Measurements from ENCODE around the gene BAAT.
"Not testable (repeated sequence)": the region's sequence is repeated elsewhere in the genome, so short reads cannot be mapped to it uniquely, and the experiment has no call there.

Gene BAAT

DNA sequence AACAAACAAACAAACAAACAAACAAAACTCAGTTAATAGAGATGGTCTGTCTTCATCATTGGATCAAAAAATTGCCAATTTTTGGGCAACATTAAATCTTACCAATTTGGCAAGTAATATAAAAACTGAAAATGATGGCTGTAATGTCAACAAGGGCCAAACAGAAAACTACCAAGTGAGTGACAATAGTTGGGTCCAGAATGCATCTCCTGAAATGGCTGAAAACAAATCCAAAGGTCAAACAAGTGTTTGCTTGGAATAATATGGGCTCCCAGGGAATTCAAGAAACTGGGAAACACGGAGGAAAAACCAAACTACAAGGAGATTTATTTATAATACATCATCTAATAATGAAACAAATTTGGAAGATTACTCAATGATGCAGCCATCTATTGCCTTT is 25.1 kb downstream of the BAAT start:
- ATAC-seq, result no peak

DNA sequence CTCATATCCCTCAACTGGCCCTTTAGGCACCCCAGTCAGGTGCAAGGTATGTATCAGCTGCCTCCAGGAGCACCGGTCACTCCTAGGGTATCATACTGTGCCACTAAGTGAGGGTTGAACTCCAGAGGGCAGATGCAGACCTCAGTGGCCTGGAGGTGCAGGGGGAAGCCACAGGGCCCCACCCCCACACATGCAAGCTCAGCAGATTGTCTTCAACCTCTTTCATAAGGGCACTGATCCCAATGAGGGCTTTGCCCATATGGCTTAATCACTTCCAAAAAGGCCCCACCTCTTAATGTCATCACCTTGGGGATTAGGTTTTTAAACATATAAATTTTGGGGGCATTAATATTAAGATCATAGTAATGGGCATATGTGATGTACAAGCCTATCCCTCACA is 28.2 kb downstream of the BAAT start:
- no peak for ATAC-seq

DNA sequence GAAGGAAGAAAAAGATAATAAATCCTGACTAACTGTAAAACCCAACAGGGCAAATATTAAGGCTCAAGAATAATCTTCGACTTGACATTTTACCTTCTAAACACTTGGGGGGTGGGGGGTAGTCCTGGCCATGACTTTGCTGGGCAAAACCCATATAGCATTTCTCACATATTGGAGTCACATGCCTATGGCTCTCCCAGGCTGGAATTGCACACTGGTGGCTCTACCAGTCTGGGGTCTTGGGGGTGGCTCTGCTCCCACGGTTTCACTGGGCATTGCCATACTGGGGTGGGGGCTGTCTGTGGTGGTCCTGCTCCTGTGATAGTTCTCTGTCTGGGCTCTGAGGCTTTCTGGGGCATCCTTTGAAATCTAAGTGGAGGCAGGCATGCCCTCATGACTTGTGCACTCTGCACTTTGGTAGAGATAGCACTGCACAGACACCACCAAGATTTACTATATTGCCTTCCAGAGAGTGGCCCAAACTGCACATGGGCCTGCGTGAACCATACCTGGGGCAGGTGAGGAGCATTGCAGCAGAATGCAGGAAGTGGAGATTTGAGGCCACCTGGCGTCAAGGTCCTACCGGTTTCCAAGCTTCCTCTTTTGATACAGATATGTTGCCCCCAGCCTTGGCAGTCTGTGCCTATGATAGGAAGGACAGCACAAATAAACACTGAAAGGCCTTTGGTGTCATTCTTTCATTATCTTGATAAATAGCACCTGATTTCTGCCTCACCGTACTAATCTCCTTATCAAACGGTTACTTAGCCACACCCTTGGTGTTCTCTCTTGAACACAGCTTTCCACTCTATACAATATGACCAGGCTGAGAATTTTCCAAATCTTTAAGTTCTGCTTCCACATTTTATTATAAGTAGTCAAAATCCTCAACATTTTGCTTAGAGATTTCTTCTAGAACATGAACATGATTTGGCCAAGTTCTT is 29.8 kb downstream of the BAAT start:
- no peak for ATAC-seq

DNA sequence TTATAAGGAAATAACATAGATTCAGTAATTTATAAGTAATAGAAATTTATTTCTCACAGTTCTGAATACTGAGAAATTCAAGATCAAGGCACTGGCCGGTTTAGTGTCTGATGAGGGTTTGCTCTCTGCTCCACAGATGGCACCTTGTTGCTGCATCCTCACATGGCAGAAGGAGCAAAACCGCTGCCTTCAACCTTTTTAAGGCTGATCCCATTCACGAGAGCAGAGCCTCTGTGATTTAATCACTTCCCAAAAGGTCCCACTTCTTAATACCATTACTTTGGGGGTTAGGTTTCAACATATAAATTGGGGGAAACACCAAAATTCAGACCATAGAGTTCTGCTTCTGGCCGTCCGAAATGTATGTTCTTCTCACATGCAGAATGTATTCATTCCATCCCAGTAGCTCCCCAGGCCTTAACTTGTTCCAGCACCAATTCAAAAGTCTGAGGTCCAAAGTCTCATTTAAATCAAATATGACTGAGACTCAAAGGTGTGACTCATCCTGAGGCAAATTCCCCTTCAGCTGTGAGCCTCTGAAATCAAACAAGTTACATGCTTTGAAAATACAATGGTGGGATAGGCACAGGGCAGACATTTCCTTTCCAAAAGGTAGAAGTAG is 30.6 kb downstream of the BAAT start:
- no peak for ATAC-seq

DNA sequence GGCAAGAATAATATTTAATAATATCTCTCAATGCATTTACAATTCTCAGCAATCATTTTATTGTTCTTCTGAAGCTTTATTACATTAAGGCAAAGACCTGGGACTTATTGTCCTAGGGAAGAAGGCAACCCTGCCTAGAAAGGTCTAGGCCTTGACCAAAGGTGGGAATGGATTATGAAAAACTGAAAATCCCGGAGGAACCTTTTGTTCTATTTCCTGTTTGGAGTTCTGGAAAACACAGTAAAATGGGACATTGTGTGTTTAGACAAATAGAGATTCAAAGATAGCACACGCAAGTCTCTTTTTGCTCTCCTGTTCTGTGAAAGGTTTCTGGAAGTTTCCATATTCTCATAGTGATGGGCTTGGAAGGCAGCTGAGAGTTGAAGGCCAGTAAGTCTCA is 31.1 kb downstream of the BAAT start:
- ATAC-seq, result no peak

DNA sequence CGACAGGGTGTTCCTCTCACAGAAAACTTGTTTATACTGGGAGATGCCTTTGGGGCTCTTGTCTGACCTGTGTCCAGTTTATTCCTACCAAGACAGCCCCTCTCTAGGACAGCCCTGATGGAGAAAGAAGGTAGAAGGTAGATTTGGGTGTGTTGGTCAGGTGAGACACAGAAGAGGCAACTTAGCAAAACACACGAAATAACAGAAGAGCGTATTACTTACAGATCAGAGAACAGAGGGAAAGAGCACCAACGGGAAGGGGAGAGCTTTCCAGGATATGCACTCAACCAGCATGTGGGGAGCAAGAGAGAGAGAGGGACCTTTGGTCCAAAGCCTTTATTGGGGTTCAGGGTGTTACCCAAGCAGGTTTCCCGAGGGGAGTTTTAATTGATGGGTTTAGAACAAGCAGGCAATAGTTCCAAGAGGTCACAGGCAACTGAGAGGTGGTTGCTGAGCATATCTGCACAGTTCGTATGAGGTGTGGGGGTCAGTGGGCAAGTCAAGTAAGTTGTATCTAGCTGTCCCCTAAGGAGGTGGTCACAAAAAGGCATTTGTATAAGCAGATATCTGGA is 31.8 kb downstream of the BAAT start:
- no peak for ATAC-seq

DNA sequence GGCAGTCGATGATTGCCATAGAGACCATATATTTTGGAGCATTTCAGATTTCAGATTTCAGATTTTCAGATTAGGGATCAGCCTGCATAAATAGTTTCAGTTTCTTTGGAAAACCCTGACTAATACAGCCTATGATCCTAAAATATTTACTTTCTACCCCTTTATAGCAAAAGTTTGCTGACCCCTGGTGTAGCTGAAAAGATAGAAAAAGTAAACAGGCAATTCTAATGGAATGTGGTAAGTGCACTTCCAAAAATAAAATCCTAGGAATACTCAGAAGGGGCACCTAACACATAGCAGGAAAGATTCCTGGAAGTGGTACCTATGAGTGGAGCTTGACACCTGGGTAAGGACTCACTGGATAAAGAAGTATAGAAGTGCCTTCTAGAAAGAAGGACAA is 34.5 kb downstream of the BAAT start:
- ATAC-seq, result no peak

DNA sequence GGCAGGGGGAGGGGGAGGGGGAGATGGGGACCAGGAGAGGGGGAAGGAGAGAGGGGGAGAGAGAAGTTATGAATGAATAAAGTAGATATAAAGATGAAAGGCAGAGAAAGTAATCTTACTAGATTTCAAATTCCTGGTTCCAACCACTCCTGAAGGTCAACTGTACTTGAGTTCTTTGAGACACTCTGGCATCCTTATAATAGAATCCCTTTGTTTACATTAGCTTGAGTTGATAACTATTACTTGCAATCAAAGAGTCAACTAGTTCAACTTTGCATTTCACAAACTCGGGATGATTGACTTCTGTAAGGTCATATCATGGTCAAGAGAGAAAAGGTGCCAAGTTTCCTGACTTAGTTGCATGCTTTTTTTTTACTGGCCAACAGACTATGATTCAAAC is 42.2 kb downstream of the BAAT start:
- no peak for ATAC-seq

DNA sequence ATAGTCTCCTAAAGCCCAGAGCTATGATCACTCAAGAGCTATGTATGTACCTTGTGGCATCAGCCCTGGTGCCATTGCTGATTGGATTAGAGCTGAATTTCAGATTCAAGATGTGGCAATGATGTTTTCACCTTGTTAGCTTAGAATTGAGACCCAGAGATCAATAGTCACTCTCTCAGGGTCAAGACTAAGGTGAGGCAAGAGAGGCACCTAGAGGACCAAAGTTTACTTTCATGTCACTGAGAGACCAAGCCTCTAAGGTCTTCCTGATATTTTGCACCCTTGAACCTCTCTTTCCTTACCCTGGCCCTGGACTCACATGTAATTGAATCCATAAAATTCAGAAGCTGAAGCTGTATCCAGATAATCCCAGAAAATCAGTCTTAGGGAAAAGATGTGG is 42.8 kb downstream of the BAAT start:
- ATAC-seq, result no peak

DNA sequence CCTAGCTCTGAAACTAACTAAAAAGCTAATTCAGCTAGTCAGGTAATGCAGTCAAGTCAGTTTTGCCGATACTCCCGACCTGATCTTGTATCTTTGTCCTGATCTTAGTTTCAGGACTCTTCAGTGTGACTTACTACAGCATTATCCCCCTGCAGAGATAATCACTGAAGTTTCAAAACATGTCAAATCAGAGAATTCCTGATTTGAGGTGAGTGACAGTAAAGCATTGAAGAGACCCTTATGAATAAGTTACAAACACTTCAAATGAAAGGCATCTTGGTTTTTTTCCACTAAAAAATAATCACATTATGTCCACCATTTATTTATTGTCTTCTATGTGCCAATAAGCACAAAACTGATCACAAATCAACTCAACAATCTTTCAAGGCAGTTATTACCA is 47.6 kb downstream of the BAAT start:
- ATAC-seq, result no peak

DNA sequence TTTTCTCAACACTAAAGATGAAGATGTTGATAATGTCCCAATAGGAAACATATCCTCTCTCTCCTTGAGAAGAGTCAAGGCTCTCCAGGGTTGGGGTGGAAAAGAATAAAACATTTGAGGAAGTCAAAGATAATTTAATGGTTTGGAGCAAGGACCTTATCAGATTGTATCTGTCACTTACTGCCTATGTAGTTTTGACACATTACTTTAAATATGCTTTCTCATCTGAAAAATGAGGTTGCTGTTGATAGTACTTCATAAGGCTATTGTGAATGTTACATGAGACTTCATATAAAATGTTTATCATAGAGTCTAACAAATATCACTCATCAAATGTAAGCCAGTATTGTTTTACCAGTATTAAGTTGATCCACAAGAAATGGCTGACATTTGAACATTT is 48.7 kb downstream of the BAAT start:
- ATAC-seq, result no peak

DNA sequence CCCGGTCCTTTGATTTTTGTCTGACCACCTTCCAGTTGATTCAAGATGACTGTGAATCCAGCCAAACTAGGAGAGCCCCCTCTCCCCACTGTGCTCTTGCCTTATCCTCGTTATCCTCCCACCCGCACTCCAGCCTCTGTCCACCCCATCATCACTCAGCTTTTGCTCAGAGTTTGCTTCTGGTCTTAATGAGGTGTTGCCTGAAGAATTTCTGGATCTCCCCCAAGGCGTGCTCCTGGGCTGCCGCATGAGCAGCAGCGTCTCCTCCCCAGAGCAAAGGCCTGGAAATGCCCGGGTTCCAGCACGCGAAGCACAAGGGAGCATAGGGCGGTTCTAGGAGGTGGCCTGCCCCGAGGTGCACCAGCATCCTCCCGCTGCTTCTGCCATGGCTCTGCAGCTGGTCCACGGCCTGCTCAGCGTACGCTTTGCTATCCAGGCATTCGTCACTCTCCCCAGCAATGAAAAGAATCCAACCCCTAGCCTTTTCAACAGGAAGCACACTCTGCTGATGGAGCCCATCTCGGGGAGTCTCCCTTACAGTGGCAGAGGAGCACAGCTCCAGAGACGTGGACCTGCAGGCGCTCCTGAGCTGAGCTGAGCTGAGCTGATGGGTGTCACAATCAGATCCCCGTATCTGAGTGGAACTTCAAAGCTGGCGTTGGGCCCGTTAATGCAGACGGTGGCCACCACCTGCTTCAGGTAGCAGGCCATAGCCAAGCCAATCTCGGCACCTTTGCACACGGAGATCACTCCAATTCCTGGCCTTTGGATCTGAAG is 50.7 kb downstream of the BAAT start:
- no peak for ATAC-seq

DNA sequence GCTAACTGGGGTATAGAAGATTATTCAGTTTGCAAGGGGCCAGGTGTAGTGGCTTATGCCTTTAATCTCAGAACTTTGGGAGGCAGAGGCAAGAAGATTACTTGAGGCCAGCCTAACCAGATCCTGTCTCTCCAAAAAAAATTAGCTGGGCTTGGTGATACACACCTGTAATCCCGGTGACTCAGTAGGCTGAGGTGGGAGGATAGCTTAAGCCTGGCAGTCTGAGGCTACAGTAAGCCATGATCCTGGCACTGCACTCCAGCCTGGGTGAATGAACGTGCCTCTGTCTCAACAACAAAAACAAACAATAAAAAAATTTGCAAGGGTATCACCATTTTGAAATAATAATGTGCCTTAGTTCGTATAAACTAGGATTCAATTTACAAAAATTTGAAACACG is 51.3 kb downstream of the BAAT start:
- ATAC-seq, result no peak

DNA sequence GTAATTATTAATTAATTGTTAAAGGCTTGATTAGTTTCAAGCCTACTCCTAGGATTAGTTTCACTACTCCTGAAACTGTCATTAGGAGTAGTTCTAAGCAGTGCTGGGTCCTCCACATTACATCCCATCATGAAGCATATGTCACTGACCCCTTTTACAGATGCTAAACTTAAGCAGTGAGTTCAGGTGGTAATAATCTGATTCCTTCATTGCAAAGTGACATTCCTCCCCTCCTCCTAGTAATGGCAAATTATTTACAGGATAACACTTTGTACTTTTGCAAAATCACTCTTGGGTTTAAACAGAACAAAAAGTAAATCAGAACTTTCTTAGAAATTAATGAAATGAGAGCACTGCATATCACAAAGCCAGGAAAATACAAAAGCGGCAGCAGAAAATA is 52.4 kb downstream of the BAAT start:
- ATAC-seq, result no peak

DNA sequence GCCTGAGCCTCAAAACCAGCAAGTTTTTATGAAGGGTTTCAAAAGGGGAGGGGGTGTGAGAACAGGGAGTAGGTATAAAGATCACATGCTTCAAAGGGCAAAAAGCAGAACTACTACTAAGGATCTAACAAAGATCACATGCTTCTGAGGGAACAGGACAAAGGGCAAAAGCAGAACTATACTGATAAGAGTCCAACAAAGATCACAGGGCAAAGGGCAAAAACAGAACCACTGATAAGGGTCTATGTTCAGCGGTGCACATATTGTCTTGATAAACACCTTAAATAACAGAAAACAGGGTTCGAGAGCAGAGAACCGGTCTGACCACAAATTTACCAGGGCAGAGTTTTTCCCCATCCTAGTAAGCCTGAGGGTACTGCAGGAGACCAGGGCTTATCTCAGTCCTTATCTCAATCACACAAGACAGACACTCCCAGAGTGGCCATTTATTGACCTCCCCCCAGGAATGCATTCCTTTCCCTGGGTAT is 57.3 kb downstream of the BAAT start:
- not testable (repeated sequence) for ATAC-seq

DNA sequence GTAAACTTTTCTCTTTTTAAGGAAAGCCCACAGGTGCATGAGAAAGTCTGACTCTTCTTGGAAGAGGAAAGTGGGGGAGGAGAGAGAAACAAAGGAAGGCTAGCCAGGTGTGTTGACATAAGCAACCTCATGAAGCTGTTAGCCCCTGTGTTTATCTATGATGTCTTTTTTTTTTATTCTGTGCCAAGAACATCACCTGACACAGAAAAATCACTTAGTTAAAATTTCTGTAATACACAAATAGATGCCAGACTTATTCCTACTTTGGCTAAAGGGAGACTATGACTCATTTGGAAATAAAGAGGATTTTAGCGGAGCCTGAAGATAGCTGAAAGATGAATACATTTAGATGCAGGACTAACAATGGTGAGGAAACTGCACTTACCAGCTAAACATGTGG is 58.3 kb downstream of the BAAT start:
- ATAC-seq, result no peak

DNA sequence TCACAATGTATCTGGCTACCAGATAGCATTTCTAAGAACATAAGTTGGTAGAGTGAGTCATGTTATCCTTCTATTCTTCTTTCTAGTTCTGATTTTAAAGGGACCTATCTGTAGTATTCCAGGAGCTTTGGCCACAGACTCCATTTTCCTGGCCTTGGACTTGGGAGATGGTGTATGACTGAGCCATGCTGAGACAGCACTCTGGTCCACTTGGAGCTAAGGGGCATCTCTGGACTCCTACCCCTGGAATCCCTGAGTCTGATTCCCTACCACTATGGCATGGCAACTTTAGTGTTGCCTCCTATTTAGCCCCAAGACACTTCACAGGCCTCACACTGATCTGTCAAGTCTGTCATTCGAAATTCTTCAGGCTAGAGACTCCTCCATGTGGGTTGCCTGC is 58.8 kb downstream of the BAAT start:
- no peak for ATAC-seq

DNA sequence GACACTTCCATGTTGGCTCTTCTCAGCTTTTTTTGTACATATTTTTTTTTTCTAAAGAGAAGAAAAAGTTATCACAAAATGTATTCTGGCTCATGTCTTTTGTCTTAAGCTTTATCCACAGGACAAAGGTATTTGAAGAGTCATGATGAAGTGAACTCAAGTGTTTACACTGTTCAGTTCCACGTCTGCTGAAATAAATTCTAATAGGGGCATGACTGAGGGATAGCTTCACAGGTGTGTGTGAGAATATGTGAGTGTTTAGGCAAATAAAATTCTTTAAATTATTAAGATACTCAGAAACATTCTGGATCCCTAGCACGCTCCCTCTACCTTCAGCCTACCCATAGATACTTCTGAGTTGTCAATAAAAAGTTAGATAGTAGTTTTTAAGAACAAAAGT is 59.8 kb downstream of the BAAT start:
- ATAC-seq, result no peak

DNA sequence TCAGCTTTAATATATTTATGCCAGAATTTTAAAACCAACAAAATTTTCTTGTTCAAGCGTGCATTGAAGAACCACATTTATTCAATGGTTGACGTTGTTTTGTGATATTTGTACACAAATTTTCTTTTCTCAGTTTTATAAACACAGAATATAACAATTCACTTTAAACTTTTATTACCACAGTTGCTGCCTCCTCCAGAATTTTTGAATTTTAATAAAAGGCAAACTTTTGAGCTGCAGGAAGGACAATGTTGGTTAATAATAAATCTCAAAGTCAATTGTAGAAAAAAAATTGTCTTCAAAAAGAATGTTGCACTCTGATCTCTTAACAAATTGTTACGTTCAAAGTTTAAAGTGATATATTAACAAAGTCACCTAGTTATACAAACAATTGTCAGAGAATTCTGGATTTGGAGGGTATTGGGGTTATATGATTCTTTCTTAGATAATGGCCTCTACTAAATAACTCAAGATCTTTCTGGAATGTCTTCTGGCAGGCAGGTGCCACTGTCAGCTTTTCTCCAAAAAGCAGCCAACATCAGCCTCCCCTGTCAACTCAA is 60.5 kb downstream of the BAAT start:
- no peak for ATAC-seq

DNA sequence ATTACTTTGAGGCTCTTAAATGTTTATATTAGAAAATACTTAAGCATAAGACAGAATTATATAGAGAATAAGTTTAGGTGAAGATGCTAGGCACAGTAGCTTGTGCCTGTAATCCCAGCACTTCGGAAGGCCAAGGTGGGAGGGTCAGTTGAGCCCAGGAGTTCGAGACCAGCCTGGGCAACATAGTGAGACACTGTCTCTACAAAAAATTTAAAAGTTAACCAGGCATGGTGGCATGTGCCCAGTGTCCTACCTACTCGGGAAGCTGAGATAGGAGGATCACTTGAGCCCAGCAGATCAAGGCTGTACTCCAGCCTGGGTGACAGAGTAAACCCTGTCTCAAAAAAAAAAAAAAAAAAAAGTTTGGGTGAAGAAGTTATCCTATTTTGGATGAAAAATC is 61.7 kb downstream of the BAAT start:
- no peak for ATAC-seq

DNA sequence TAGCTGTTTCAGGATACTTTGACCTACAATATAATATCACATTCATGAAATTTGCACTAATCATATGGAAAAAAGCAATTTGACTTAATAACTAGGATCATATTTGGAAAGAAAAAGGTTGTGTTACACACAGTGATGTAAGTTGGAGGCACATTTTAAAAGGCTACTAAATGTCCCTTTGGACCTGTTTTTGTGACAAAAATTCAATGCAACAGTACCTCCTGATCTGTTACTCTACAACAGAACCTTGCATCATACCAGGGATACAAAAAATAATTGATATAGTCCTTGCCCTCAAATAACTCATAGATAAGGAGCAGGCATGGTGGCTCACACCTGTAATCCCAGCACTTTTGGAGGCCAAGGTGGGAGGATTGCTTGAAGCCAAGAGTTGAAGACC is 67.1 kb downstream of the BAAT start:
- no peak for ATAC-seq

DNA sequence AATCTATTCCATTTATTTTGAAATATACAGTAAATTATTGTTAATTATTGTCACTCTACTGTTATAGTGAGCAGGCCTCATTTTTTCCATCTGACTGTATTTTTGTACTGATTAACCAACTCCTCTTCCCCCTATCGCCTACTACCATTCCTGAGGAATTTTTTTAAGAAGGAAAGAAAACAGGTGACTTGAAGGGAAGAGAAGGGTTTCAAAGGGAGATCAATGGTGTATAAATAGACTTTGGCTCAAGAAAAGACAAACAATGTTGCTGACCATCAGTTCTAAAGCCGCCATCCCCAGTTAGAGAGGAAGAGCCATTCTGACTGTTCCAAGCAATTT is 69.7 kb downstream of the BAAT start:
- ATAC-seq, result no peak

DNA sequence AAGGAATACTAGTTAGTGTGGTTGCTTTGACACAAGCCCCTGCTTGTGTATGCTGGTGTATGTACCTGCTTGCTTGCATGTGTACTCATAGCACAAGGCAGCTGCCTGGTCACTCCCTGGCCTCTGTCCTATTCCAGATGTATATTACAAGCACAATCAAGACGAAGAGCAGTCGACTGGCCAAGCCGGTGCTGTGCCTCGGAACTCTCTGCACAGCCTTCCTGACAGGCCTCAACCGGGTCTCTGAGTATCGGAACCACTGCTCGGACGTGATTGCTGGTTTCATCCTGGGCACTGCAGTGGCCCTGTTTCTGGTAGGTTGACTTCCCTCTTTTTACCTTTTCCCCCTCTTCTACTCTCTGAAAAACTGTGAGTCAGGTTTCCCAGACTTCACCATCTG is 72.1 kb downstream of the BAAT start:
- no peak for ATAC-seq

Measured in activated CD4-positive, CD25-positive, alpha-beta regulatory T cell treated with anti-CD3 and anti-CD28 coated beads, Interleukin-2, amount 50 U/mL, for 24 hours (primary cell).